ENCODE measurements around the gene ITM2C.

The ITM2C gene, protein sequence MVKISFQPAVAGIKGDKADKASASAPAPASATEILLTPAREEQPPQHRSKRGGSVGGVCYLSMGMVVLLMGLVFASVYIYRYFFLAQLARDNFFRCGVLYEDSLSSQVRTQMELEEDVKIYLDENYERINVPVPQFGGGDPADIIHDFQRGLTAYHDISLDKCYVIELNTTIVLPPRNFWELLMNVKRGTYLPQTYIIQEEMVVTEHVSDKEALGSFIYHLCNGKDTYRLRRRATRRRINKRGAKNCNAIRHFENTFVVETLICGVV

DNA sequence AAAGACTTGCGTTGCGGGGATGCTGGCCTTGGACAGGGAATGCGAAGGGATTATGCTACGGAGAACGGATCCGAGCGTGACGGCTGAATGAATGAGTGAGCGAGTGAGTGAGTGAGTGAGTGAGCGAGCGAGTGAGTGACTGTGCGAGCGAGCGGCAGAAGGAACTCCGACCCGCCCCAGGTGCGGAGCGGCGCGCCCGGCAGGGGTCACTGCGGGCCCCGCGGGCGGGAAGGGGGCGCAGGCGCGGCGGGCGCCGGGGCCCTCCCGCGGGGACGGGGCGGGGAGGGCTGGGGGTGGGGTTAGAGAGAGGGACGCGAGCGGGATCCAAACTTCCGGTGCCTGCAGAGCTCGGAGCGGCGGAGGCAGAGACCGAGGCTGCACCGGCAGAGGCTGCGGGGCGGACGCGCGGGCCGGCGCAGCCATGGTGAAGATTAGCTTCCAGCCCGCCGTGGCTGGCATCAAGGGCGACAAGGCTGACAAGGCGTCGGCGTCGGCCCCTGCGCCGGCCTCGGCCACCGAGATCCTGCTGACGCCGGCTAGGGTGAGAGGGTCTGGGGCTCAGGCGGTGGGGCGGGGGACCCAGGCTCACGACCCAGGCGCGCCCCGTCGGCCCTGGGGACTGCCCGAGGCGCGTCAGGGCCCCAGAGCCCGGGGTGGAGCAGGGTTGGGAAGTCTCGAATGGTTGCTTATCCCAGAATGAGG is at the start of gene ITM2C:
Gene ITM2C, plus strand, starts transcription at position 338 of the 702 bp plus-strand sequence. Its CDS starts 84 bp downstream, at position 422.
- peak; percentile 69 for DNase-seq
- TF ChIP-seq GATA1 (IDR thresholded peaks at IDR 0.05; ENCODE audit: low read depth, low read length) (no peak), POLR2A (IDR thresholded peaks at IDR 0.05; ENCODE audit: low read length) (no peak)

DNA sequence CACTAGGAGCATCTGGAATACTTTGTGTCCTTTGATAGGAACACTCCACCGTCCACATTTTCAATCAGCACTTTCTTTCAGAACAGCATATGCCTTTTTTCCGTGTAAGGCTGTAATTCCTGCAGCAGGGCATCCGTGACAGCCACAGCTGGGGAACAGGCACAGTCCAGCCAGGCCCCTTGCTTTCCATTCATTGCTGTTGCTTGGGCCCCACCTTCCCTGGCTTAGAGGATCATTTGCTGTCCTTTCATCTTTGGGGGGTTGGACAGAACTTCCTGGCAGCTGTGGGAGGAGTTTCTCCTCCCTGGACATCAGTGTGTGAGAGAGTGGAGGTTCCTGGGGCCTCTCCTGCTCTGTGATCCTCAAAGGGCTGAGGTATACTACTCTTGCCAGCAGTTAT is 49.7 kb upstream of the ITM2C start:
- DNase-seq: no peak
- TF ChIP-seq GATA1 (IDR thresholded peaks at IDR 0.05; ENCODE audit: low read depth, low read length) (no peak), POLR2A (IDR thresholded peaks at IDR 0.05; ENCODE audit: low read length) (no peak)

DNA sequence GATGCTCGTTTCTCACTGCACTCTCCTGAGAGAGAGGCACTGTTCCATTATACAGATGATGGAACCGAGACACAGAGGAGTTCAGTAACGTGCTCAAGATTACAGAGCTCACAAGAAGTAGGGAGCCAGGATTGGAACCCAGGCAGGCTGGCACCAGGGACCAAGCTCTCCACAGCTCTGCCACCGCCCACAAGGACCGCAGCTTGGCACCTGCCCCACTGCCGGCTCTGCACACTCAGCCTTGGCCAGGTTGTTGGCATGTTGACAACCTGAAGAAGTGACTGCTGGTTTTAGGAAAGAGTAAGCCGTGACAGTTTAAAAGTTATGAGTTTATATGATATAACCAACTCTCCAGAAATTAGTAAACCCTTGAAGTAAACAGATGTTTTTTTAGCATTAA is 48.0 kb upstream of the ITM2C start:
- TF ChIP-seq GATA1 (IDR thresholded peaks at IDR 0.05; ENCODE audit: low read depth, low read length): no peak
- TF ChIP-seq POLR2A (IDR thresholded peaks at IDR 0.05; ENCODE audit: low read length): no peak
- DNase-seq: no peak

DNA sequence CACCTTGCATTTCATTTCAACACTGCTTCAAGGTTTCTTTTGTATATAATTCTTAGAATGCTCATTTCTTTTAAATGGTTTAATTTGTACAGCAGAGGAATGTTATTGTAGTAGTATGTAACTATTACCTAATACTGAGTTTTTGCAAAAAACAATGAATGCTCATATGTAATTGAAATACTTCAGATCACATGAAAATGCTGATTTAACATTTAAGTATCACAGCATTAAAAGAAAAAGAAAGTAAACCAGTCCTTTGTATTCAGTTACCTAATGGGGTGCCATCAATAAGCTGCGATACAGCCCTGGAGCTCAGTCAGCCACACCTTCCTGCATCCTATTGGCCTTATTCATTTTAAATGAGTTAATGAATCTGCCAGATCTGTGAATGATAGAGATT is 45.3 kb upstream of the ITM2C start:
- no peak for TF ChIP-seq POLR2A (IDR thresholded peaks at IDR 0.05; ENCODE audit: low read length)
- no peak for TF ChIP-seq GATA1 (IDR thresholded peaks at IDR 0.05; ENCODE audit: low read depth, low read length)
- DNase-seq: no peak

DNA sequence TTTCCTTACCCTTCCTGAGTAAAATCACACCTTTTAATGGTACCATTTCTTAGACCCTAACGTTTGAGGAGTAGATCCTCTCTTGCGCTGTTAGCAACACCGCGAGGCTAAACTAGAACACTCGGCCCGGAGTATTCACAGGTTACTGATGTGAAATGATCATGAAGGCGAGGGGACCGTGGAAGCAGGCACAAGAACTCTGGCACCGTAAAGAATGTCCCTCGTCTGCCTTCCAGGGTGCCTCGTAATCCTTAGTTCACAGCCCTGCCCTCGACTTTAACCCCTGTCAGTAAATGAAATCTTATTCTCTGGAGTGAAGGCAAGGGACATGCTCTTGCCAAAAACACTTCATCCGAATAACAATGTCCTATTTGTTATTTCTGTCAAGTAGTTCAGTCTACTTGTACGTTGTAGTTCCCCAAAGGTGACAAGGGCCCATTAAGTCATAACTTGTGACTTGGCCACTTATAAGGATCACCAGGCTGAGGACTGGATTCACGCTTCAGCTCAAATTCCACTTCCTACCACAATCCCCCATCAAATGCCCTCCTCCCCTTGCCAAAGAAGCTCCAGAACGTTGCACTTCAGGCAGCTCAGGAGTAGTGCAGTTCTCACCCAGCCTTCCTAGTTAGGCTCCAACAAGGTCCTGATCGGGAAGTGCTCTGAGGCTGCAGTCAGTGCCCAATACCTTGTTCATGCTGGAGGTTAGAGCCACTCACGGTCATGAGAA is 43.3 kb upstream of the ITM2C start:
- no peak for DNase-seq
- no peak for TF ChIP-seq GATA1 (IDR thresholded peaks at IDR 0.05; ENCODE audit: low read depth, low read length)
- TF ChIP-seq POLR2A (IDR thresholded peaks at IDR 0.05; ENCODE audit: low read length): no peak

DNA sequence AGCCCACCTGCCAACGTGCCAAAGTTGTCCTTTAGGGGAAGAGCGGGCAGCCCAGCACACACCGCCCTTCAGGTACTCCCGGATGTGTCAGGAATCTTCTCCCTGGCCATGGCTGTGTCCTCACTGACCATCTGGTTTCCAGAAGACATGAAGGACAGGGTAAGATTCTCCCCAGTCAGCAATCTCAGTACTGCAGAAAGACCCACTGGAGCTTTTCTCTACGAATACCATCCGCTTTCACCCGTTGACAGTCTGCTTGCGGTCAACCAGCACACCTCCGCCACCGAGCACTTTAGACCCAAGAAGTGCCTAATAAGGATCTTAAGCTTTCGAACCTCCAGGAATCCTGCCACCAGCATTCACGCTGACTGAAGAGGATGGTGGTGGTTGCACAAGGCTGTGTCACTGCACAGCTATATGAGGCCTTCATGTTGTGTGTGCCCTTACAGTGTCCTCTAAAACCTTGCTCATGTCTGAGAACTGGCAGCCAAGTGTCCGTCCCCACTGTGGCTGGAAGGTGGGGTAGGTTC is 42.7 kb upstream of the ITM2C start:
- no peak for TF ChIP-seq POLR2A (IDR thresholded peaks at IDR 0.05; ENCODE audit: low read length)
- DNase-seq: no peak

DNA sequence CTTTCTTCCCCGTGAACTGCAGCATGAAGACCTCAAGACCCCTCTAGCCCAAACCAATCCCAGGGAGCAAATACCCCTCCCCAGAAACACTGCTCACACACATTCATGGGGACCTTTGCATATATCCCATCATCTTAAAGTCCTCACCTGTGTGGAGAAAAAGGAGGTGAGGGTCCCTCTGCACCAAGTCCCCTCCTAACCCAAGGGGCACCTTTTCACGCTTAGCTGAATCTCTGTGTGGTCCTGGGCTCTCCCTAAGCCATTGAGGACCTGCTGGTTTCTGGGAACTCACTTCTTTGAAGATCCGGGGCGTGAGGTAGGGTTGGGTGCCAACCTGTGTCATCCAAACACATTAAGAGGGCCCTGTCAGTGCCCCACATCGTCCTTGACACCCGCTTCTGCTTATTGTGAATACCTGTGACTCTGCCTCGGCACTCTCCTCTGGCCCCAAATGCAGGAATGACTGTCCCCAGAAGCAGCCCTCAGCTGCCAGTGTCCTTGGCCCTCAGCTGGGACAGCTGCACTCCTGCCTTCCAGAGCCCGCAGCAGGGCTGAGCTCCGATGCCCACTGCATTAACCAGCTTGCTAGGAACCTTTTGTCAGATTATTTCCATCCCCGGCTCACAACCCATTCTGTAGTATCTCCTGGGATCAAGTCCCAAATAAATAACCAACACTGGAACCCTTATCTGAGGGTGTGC is 41.3 kb upstream of the ITM2C start:
- TF ChIP-seq GATA1 (IDR thresholded peaks at IDR 0.05; ENCODE audit: low read depth, low read length) (no peak), POLR2A (IDR thresholded peaks at IDR 0.05; ENCODE audit: low read length) (no peak)
- DNase-seq: no peak

DNA sequence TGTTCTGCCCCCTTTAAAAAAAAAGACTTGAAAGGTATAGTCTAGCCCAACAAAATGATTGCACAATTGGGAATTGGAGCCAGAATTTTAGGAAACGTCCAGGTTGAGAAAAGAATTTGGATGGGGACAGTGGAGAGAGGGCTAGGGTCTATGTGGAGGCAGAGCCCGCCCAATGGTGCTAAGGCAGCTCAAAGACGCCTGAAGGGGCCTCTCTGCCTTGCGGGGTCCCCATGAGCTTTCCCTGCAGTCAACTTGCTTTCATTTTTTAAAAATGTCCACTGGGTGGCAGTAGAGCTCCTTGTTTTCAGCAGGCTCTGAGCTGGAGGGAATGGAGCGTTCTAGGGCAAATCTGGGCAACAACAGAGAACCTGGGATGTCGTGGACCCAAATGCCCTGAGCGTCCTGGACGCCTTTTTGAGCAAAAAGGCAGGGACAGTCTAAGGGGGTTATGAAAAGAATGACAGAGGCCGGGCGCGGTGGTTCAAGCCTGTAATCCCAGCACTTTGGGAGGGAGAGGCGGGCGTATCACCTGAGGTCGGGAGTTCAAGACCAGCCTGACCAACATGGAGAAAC is 40.2 kb upstream of the ITM2C start:
- DNase-seq: peak; percentile 76 to 85
- no peak for TF ChIP-seq GATA1 (IDR thresholded peaks at IDR 0.05; ENCODE audit: low read depth, low read length)
- no peak for TF ChIP-seq POLR2A (IDR thresholded peaks at IDR 0.05; ENCODE audit: low read length)

DNA sequence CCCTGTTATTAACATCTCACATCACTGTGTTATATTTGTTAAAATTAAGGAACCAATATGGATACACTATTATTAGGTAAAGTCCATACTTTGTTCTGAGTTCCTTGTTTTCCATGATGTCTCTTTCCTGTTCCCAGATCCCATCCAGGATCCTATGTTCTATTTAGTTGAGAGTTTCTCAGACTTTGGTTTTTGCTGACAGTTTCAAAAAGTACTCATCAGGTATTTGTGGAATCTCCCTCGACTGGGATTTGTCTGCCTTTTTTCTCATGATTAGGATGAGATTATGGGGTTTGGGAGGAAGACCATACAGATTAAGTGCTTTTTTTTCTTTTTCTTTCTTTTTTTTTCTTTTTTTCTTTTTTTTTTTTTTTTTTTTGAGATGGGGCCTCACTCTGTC is 39.4 kb upstream of the ITM2C start:
- no peak for DNase-seq
- TF ChIP-seq GATA1 (IDR thresholded peaks at IDR 0.05; ENCODE audit: low read depth, low read length) (no peak), POLR2A (IDR thresholded peaks at IDR 0.05; ENCODE audit: low read length) (no peak)

DNA sequence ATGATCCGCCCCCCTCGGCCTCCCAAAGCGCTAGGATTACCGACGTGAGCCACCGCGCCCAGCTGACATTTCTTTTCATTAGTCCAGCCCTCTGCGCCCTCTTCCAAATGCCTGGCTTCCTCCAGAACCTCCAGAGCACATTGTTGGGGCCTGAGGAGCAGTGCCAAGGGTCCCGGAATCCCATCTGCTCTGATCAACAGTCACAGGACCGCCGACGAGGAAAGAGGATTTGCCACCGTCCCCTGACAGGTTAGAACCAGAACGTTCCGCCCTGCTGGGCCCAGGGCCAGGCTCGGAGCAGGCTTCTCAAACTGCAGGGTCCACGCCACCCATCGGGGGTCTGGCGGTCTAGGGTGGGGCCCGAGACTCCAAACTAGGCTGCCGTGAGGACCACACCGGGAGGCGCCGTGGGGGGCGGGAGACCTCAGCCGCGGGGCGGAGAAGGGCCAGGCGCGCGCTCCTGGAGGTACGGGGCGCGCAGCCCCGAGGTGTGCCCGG is 36.9 kb upstream of the ITM2C start:
- TF ChIP-seq GATA1 (IDR thresholded peaks at IDR 0.05; ENCODE audit: low read depth, low read length): no peak
- TF ChIP-seq POLR2A (IDR thresholded peaks at IDR 0.05; ENCODE audit: low read length): no peak
- no peak for DNase-seq

DNA sequence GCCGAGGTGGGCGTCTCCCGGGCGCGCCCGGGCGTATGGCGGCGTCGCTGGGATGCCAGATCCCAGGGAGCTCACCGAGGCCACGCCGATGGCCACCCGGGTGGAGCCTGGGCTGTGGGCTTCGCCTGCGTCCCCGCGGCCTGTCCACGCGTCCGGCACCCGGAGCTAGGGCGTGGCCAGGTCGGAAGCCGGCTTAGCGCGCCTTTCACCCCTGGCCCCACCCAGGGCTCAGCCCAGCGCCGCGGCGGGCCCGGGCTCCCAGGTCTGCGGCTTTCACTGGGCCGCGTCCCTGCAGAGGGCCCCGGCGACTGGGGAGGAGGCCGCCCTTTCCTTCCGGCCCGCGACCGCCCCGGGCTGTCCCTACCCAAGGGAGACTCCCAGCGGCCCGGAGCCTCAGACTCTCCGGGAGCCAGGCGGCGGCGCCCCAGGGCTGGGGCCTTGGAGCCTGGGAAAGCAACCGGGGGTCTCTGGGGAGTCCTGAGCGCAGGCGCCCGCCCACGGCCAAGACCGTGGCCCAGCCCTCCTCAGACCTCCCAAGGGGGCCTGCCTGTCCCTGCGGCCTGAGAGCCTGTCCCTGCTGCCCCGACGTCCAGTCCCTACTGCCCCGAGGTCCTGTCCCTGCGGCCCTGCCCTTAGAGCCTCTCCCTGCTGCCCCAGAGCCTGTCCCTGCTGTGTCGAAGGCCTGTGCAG is 36.3 kb upstream of the ITM2C start:
- no peak for DNase-seq
- TF ChIP-seq GATA1 (IDR thresholded peaks at IDR 0.05; ENCODE audit: low read depth, low read length) (no peak), POLR2A (IDR thresholded peaks at IDR 0.05; ENCODE audit: low read length) (no peak)

DNA sequence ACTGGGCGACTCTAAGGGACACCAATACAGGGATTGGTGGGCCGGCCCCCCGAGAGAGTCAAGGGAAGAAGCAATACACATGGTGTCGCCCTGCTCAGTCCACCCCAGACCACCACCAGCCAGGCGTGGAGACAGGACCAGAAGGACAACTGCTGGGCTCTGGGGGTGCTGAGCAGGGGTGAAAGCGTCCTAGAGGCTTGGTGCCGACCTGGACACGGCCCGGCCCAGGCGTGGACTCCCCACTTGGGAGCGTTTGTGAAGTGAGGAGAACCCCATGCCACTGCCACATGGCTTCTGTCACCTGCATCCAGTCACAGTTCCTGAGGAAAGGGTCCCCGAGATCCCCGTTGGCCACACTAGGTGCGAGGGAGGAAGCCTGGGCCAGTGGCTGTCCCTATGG is 35.4 kb upstream of the ITM2C start:
- no peak for DNase-seq
- no peak for TF ChIP-seq GATA1 (IDR thresholded peaks at IDR 0.05; ENCODE audit: low read depth, low read length)
- TF ChIP-seq POLR2A (IDR thresholded peaks at IDR 0.05; ENCODE audit: low read length): no peak

DNA sequence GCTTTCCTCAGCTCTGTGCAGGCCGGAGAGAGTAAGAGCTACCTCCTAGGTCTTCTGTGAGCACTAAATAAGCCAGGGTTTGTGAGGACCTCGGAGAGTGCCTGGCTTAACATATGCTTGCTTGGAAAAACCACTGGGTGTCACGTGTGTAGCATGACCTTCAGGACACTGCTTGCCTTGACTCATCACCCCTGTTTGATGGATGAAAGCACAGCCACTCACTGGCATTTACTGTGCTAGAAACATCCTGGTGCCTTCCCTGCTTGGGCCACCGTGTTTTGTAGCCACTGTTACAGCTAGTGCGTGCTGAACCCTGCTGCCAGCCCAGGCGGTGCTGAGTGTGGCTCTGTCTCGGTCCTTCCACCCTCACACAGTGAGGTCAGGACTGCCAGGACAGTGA is 34.8 kb upstream of the ITM2C start:
- TF ChIP-seq GATA1 (IDR thresholded peaks at IDR 0.05; ENCODE audit: low read depth, low read length) (no peak), POLR2A (IDR thresholded peaks at IDR 0.05; ENCODE audit: low read length) (no peak)
- DNase-seq: no peak

All from erythroblast (primary cell).